ENCODE data around the gene HMGA1.

Gene HMGA1, protein sequence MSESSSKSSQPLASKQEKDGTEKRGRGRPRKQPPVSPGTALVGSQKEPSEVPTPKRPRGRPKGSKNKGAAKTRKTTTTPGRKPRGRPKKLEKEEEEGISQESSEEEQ

GRCh38 chr6:34236443-34237315 lies at the start of gene HMGA1:
TSS of gene HMGA1 (plus strand) at chr6:34236873. CDS start at chr6:34240781, 3,908 bp downstream.
- DNase-seq (ENCODE audit: low read depth in 2 of 2, low spot score in 1 of 2), result peak; percentile 79 to 87

DNA sequence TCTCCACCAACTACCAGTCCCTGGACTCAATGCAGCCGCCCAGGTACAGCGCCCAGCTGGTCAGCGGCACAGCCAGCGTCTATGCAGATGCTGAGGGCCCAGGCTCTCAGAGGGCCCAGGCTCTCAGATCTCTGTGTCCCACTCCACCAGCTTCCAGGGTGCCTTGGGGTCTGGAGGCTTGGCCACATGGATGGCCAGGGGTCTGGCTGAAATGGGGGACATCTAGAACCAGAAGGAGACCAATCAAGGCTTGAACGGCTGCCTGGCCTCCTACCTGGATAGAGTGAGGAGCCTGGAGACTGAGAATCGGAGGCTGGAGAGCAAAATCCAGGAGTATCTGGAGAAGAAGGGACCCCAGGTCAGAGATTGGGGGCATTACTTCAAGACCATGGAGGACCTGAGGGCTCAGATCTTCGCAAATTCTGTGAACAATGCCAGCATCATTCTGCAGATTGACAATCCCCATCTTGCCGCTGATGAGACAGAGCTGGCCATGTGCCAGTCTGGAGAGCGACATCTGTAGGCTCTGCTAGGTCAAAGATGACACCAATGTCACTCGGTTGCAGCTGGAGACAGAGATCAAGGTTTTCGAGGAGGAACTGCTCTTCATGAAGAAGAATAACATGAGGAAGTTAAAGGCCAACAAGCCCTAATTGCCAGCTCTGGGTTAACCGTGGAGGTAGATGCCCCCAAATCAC lies 46.7 kb upstream of the HMGA1 start:
- DNase-seq (ENCODE audit: low read depth in 2 of 2, low spot score in 1 of 2), result no peak

GRCh38 chr6:34190504-34191122 lies 46.1 kb upstream of the HMGA1 start:
- DNase-seq (ENCODE audit: low read depth in 2 of 2, low spot score in 1 of 2), result no peak

DNA sequence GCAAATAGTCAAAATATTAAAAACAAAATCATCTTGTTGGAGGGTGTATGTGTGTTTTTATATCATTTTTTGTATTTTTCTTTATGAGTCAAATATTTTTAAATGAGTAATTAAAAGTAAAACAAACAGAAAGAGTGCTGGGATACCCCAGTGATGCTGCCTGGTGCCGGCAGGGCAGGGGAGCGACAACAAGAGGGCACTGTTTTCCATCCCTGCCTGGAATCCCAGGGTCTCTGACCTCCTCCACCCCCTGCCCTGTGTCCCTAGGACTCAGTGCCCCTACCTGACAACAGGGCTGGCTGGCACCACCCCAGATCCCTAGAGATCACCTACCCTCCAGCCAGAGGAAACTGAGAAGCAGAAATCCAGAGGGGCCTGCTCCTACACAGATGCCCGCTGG lies 41.9 kb upstream of the HMGA1 start:
- DNase-seq (ENCODE audit: low read depth in 2 of 2, low spot score in 1 of 2), result no peak

- no peak for DNase-seq (ENCODE audit: low read depth in 2 of 2, low spot score in 1 of 2)
Observed at GRCh38 chr6:34195726-34196115, 41.0 kb upstream of the HMGA1 start.

- peak; percentile 78 to 86 for DNase-seq (ENCODE audit: low read depth in 2 of 2, low spot score in 1 of 2)
Observed at GRCh38 chr6:34196116-34196832, 40.4 kb upstream of the HMGA1 start.

- no peak for DNase-seq (ENCODE audit: low read depth in 2 of 2, low spot score in 1 of 2)
Observed at GRCh38 chr6:34196833-34197195, 39.9 kb upstream of the HMGA1 start.

- no peak for DNase-seq (ENCODE audit: low read depth in 2 of 2, low spot score in 1 of 2)
Observed at GRCh38 chr6:34200340-34200971, 36.2 kb upstream of the HMGA1 start.

DNA sequence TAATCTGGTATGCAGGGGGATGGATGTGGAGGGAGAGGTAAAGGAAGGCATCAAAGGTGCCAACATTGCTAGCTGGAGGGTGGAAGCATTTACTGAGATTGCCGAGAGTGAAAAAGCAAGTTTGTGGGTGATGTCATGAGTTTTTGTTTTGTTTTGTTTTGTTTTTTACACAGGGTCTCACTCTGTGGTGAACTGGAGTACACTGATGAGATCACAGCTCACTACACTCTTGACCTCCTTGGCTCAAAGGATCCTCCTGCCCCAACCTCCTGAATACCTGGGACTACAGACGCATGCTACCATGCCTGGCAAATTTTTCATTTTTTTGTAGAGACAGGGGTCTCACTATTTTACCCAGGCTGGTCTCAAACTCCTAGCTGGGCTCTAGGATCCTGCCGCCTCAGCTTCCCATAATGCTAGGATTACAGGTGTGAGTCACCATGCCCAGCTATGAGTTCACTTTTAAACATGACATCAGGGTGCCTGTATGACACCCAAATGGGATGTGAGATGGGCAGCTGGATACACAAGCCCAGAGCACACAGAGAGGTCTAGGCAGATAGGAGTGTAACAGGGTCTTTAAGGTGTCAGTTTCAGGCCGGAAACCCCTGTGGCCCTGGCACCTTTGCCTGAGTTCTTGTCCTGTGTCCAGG lies 35.1 kb upstream of the HMGA1 start:
- DNase-seq (ENCODE audit: low read depth in 2 of 2, low spot score in 1 of 2), result no peak

DNA sequence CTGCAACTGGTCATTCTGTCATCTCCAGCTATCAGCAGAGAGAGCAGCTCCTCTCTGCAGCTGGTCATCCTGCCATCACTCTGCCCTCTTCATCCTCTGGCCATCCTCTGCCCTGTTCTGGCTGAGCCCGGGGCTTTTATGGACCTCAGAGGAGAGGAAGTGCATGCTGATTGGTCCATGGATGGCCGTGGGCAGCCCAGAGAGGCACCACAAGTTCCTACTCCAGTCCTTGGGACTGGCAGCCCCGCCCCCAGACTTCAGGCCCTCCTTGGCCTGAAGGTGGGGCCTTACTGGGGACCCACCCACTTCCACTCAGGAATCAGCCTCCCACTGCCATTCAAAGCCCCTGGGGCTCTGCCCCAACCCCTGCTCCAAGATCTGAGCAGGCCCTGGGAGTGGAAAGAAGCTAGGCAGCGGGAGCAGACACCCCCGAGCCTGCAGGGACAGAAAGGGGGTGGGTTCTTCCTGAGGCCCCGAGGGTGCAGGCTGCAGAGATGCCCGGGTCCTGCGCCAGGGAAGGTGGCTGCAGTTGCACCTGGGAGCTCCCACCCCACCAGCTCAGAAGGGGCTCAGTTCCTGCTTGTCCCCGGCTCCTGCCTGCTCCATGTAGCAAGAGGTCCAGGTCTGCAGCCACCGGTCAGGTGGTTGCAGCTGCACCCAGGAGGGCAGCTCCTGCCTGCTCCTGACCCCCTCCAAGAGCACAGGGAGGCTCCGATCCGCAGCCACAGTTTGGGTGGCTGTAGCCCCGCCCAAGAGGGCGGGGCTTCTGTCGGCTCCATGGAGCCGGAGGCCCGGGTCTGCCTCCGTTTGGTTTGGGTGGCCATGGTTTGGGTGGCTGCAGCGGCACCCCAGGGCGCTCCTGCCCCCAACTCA lies 34.1 kb upstream of the HMGA1 start:
- DNase-seq (ENCODE audit: low read depth in 2 of 2, low spot score in 1 of 2), result no peak

DNA sequence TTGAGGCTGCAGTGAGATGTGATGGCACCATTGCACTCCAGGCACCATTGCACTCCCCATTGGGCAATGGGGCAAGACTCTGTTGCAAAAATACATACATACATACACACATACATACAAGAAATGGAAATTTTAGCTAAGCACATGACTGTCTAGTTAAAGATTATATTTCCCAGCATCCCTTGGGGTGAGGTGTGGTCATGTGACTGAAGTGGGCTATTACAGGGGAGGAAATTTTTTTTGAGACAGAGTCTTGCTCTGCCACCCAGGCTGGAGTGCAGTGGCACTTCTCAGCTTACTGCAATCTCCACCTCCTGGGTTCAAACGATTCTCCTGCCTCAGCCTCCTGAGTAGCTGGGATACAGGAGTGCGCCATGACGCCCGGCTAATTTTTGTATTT lies 32.0 kb upstream of the HMGA1 start:
- DNase-seq (ENCODE audit: low read depth in 2 of 2, low spot score in 1 of 2), result no peak

- no peak for DNase-seq (ENCODE audit: low read depth in 2 of 2, low spot score in 1 of 2)
Observed at GRCh38 chr6:34205466-34205865, 31.2 kb upstream of the HMGA1 start.

DNA sequence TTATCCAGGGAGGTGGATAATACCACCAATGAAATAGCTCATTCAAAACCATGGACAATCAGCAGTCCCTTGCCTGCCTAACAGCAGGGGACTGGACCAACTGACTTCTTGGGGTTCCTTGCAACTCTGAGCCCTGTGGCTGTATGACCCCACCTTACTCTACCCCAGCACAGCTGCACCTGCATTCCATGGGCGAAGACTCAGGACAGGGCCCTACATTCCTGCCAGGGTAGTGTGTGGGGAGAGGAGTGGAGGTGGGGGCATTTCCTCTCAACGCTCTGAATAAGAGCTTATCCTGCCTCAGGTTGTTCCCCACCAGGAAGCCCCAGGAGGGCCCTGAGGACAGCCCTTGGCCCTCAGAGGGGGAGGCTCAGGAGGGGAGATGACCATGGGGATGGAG lies 30.8 kb upstream of the HMGA1 start:
- DNase-seq (ENCODE audit: low read depth in 2 of 2, low spot score in 1 of 2), result no peak

DNA sequence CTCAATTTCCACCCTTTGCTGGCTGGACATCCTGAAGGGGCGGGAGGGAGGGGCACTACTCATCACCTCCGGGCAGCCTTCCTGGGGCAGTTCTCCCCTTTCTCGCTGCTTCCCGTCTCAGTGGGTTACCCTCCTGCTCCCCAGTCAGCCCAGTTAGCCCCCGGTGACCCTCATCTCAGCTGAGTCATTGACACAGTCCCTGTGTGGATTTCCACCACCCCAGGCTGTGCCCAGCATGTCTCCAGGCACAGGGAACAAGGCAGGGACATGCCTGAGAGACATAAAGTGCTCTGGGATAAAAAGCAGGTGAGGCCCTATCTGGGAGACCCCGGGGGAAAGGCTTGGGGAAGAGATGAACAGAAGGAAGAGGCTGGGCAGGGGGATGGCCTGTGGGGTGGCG lies 29.9 kb upstream of the HMGA1 start:
- no peak for DNase-seq (ENCODE audit: low read depth in 2 of 2, low spot score in 1 of 2)

- DNase-seq (ENCODE audit: low read depth in 2 of 2, low spot score in 1 of 2), result no peak
Observed at GRCh38 chr6:34207695-34208443, 28.8 kb upstream of the HMGA1 start.

GRCh38 chr6:34213772-34214171 lies 22.9 kb upstream of the HMGA1 start:
- no peak for DNase-seq (ENCODE audit: low read depth in 2 of 2, low spot score in 1 of 2)

DNA sequence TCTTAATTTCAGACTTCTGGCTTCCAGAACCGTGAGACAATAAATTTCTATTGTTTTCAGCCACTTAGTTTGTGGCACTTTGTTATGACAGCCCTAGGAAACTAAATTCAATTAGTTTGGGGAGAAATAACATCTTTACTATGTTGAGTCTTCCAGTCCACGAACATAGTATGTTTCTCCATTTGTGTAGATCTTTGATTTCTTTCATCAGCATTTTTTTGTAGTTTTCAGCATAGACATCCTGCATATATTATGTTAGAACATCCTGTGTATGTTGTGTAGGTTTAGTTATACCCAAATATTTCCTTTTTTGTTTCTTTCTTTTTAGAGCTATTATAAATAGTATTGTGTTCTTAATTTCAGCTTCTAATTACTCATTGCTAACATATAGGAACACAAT lies 18.0 kb upstream of the HMGA1 start:
- DNase-seq (ENCODE audit: low read depth in 2 of 2, low spot score in 1 of 2), result no peak

GRCh38 chr6:34223381-34223955 lies 13.2 kb upstream of the HMGA1 start:
- no peak for DNase-seq (ENCODE audit: low read depth in 2 of 2, low spot score in 1 of 2)
